IMR-90 (cell line): ENCODE measurements around the gene CAPN5. TPM values are rescaled to one million over a fixed set of nuclear protein-coding genes. Genes with fewer than 3 reads are reported as not detected.

Experiments used
- ATAC-seq: fragments of 200-7000 bp; cut with Tn5 transposase; 2 replicates; pipeline ENCODE4 v1.9.1; 2020; ENCODE audit warnings: low read depth, mild to moderate bottlenecking, moderate library complexity
- BruUV-seq: library from RNA; stranded (reverse); fragments of 400-500 nt; replicated peaks from 2 replicates; lab custom pipeline; 2021; lab: Mats Ljungman, UMichigan
- CTCF ChIA-PET: fragments of 300-600 bp; formaldehyde crosslinking; extraction: SDS; loops from one replicate; lab custom pipeline; 2021; ENCODE audit warnings: antibody characterized with exemption; lab: Yijun Ruan, JAX
- POLR2A ChIA-PET: fragments of 300-600 bp; sonication (Branson Sonifier 250); formaldehyde crosslinking; loops from one replicate; lab custom pipeline; 2022; ENCODE audit warnings: antibody characterized with exemption; ENCODE audit not compliant: unreplicated experiment; lab: Charles Lee
- DNase-seq: peaks from one replicate; pipeline ENCODE4 v3.0.0; 2013
- H2AFZ ChIP-seq: replicated peaks from 2 replicates; pipeline ENCODE3; 2013; ENCODE audit warnings: low read length, mild to moderate bottlenecking; ENCODE audit not compliant: poor library complexity
- H2AK5ac ChIP-seq: 2 replicates; pipeline ENCODE4 v1.6.1; 2013; ENCODE audit warnings: low read depth, low read length, inconsistent platforms
- H2AK9ac ChIP-seq: replicated peaks from 2 replicates; pipeline ENCODE3; 2013; ENCODE audit warnings: mild to moderate bottlenecking, low read depth, low read length, moderate library complexity; ENCODE audit not compliant: poor library complexity
- H2BK120ac ChIP-seq: 2 replicates; pipeline ENCODE4 v1.6.1; 2013; ENCODE audit warnings: low read depth, low read length, inconsistent platforms
- H2BK15ac ChIP-seq: 3 replicates; pipeline ENCODE4 v1.6.1; 2013; ENCODE audit warnings: low read depth, low read length, inconsistent platforms
- H2BK20ac ChIP-seq: 2 replicates; pipeline ENCODE4 v1.6.1; 2013; ENCODE audit warnings: low read depth, mild to moderate bottlenecking, inconsistent platforms, low read length, moderate library complexity
- H2BK5ac ChIP-seq: 2 replicates; pipeline ENCODE4 v1.6.1; 2013; ENCODE audit warnings: mild to moderate bottlenecking, low read depth, low read length, inconsistent platforms; ENCODE audit not compliant: poor library complexity, severe bottlenecking
- H3K14ac ChIP-seq: replicated peaks from 2 replicates; pipeline ENCODE4 v1.6.1; 2013; ENCODE audit warnings: low read depth, low read length, inconsistent platforms
- H3K18ac ChIP-seq: 2 replicates; pipeline ENCODE4 v1.6.1; 2013; ENCODE audit warnings: low read depth, low read length, control low read depth
- H3K23ac ChIP-seq: 2 replicates; pipeline ENCODE4 v1.6.1; 2013; ENCODE audit warnings: low read depth, low read length, inconsistent platforms
- H3K27ac ChIP-seq: 2 replicates; pipeline ENCODE4 v1.5.1; 2013; ENCODE audit warnings: mild to moderate bottlenecking, control low read depth, low read length; ENCODE audit not compliant: insufficient read depth
- H3K27me3 ChIP-seq: 2 replicates; pipeline ENCODE4 v1.6.1; 2013; ENCODE audit warnings: low read length; ENCODE audit not compliant: control insufficient read depth, insufficient read depth
- H3K36me3 ChIP-seq: 2 replicates; pipeline ENCODE4 v1.6.1; 2013; ENCODE audit warnings: low read length, mixed read lengths; ENCODE audit not compliant: control insufficient read depth, insufficient read depth
- H3K4ac ChIP-seq: 2 replicates; pipeline ENCODE4 v1.6.1; 2013; ENCODE audit warnings: low read depth, low read length, inconsistent platforms
- H3K4me1 ChIP-seq: 2 replicates; pipeline ENCODE4 v1.6.1; 2013; ENCODE audit warnings: low read length, mixed read lengths; ENCODE audit not compliant: control insufficient read depth, insufficient read depth
- H3K4me2 ChIP-seq: 2 replicates; pipeline ENCODE4 v1.6.1; 2013; ENCODE audit warnings: low read depth, mild to moderate bottlenecking, control low read depth, low read length, moderate library complexity
- H3K4me3 ChIP-seq: 2 replicates; pipeline ENCODE4 v1.5.1; 2013; ENCODE audit warnings: low read depth, mild to moderate bottlenecking, control low read depth, low read length, moderate library complexity; ENCODE audit not compliant: insufficient read depth
- H3K56ac ChIP-seq: 2 replicates; pipeline ENCODE4 v1.6.1; 2013; ENCODE audit warnings: low read length, inconsistent platforms; ENCODE audit not compliant: insufficient read depth; ENCODE audit errors: extremely low read depth
- H3K79me1 ChIP-seq, 2 experiments: 2 replicates each; pipeline ENCODE4 v1.6.1; 2013; ENCODE audit warnings: low read length in 2 of 2, inconsistent platforms in 1 of 2, low read depth in 1 of 2
- H3K9ac ChIP-seq: 2 replicates; pipeline ENCODE4 v1.6.1; 2013; ENCODE audit warnings: low read depth, low read length, control low read depth
- H3K9me1 ChIP-seq: 2 replicates; pipeline ENCODE4 v1.6.1; 2013; ENCODE audit warnings: low read length, inconsistent platforms; ENCODE audit not compliant: insufficient read depth
- H3K9me3 ChIP-seq: 2 replicates; pipeline ENCODE4 v1.6.1; 2013; ENCODE audit warnings: low read length; ENCODE audit not compliant: control insufficient read depth, insufficient read depth
- H4K20me1 ChIP-seq: 2 replicates; pipeline ENCODE4 v1.6.1; 2013; ENCODE audit warnings: low read length, inconsistent platforms; ENCODE audit not compliant: insufficient read depth
- H4K5ac ChIP-seq: 2 replicates; pipeline ENCODE4 v1.6.1; 2013; ENCODE audit warnings: mild to moderate bottlenecking, low read depth, low read length, control low read depth
- H4K8ac ChIP-seq, 2 experiments: 2 replicates each; pipeline ENCODE4 v1.6.1; 2013; ENCODE audit warnings: low read depth in 2 of 2, low read length in 2 of 2, control low read depth in 1 of 2, inconsistent platforms in 1 of 2
- H4K91ac ChIP-seq: 2 replicates; pipeline ENCODE4 v1.6.1; 2013; ENCODE audit warnings: low read depth, low read length, inconsistent platforms; ENCODE audit not compliant: insufficient read depth
- RAD21 ChIP-seq: IDR thresholded peaks from 2 replicates; pipeline ENCODE4 v1.6.1; 2012; ENCODE audit warnings: low read length, improper control_type of control experiment
- RCOR1 ChIP-seq: IDR thresholded peaks from 2 replicates; pipeline ENCODE4 v1.6.1; 2012; ENCODE audit warnings: mild to moderate bottlenecking, low read length, improper control_type of control experiment; ENCODE audit not compliant: insufficient replicate concordance
- USF2 ChIP-seq: fragments of 150-350 bp; IDR thresholded peaks from 2 replicates; pipeline ENCODE4 v1.6.1; 2017; ENCODE audit warnings: mild to moderate bottlenecking, antibody characterized with exemption, low read length, low read depth
- WGBS, 2 experiments: methylation state at CpG; one replicate each; pipeline versions ENCODE4 v1.1.5 to v1.1.7; 2013; ENCODE audit warnings: missing lambda C conversion rate in 2 of 2; ENCODE audit not compliant: insufficient read length in 1 of 2; ENCODE audit errors: extremely low coverage in 2 of 2; 5-methylcytosine and 5-hydroxymethylcytosine counted together
- dilution Hi-C: fragments of 300-500 bp; cut with HindIII; formaldehyde crosslinking; loops from one replicate; pipeline ENCODE4 v1.14.3; 2018; ENCODE audit warnings: low sequenced_read_pairs; ENCODE audit not compliant: unreplicated experiment
- in situ Hi-C: fragments of 300-500 bp; cut with MboI; formaldehyde crosslinking; loops from 3 replicates; pipeline ENCODE4 v1.14.3; 2019; ENCODE audit warnings: low sequenced_read_pairs, inconsistent platforms, mixed read lengths
- intact Hi-C: fragments of 100-400 bp; cut with micrococcal nuclease; formaldehyde crosslinking; loops from 2 replicates; pipeline ENCODE4 v1.10.0; 2022
- polyA plus RNA-seq, 3 experiments: library from polyadenylated mRNA; depleted of rRNA; stranded (reverse); fragments of >200 nt; gene quantifications; 2 replicates each; pipeline ENCODE4 v1.2.3, GENCODE V29; 2012; ENCODE audit warnings: low replicate concordance in 1 of 3
- total RNA-seq: library from RNA; depleted of rRNA; stranded (reverse); fragments of >200 nt; gene quantifications from 2 replicates; pipeline ENCODE4 v1.2.3, GENCODE V29; 2012
- TF ChIP-seq, protein P1 (sequence below): conservative IDR thresholded peaks from 2 replicates; pipeline ENCODE4 v1.5.1; 2012; ENCODE audit warnings: mild to moderate bottlenecking, low read depth, low read length, improper control_type of control experiment

CAPN5 gene
- total and polyA plus RNA-seq, 2 of the 4 experiments (the other 2 are of a cell fraction), result 8.1 to 24.0 TPM

DNA sequence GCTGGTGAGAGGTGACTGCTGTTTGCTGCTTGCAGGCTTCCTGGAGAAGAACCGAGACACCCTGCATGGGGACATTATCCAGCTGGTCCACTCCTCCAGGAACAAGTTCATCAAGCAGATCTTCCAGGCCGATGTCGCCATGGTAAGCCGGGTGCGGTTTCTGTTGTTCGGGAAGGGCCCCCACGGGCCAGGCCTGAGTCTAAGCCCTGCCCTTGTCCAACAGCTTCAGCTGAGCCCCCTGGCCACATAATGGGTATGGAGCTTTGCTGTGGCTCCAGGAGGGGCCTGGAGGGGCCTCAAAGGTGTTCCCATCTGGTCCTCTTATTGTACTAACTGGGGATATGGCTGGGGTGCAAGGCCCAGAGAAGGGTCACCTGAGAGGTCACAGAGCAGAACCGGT is 99.2 kb downstream of the CAPN5 start:
- POLR2A ChIA-PET, result no interaction called here
- no peak for ATAC-seq

More for the DNA sequence above, 99.2 kb downstream of the CAPN5 start:
- H2BK120ac ChIP-seq, result no peak overlapping the region
- no peak overlapping the region for H2BK15ac ChIP-seq
- H3K4ac ChIP-seq, result no peak overlapping the region
- no peak overlapping the region for H4K91ac ChIP-seq
- H4K20me1 ChIP-seq, result no peaks in the 10 kb centered on the region
- no peak overlapping the region for H4K5ac ChIP-seq
- H3K9me1 ChIP-seq, result no peaks in the 10 kb centered on the region
- no peak overlapping the region for H3K27ac ChIP-seq
- H4K8ac ChIP-seq, result no peak overlapping the region
- no peak overlapping the region for H3K9ac ChIP-seq
- no peak for DNase-seq
- H3K14ac ChIP-seq, result no peak overlapping the region
- no TSS peak for BruUV-seq
- H3K56ac ChIP-seq, result no peak overlapping the region
- H3K18ac ChIP-seq, result no peak overlapping the region
- no peaks in the 10 kb centered on the region for H3K9me3 ChIP-seq
- no peak overlapping the region for H3K4me3 ChIP-seq
- CTCF ChIA-PET, result no interaction called here
- dilution Hi-C loops, result no loop called here
- no peak overlapping the region for H2BK5ac ChIP-seq
- H3K27me3 ChIP-seq, result peaks cover 58% of the 10 kb centered on the region
- in situ Hi-C loops, result no loop called here
- no peaks in the 10 kb centered on the region for H3K4me1 ChIP-seq
- no peak for TF ChIP-seq RAD21
- TF ChIP-seq, protein P1, sequence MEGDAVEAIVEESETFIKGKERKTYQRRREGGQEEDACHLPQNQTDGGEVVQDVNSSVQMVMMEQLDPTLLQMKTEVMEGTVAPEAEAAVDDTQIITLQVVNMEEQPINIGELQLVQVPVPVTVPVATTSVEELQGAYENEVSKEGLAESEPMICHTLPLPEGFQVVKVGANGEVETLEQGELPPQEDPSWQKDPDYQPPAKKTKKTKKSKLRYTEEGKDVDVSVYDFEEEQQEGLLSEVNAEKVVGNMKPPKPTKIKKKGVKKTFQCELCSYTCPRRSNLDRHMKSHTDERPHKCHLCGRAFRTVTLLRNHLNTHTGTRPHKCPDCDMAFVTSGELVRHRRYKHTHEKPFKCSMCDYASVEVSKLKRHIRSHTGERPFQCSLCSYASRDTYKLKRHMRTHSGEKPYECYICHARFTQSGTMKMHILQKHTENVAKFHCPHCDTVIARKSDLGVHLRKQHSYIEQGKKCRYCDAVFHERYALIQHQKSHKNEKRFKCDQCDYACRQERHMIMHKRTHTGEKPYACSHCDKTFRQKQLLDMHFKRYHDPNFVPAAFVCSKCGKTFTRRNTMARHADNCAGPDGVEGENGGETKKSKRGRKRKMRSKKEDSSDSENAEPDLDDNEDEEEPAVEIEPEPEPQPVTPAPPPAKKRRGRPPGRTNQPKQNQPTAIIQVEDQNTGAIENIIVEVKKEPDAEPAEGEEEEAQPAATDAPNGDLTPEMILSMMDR, result no peak
- no peak for TF ChIP-seq USF2
- TF ChIP-seq RCOR1, result no peak
- no peak overlapping the region for H2AK9ac ChIP-seq
- no peak overlapping the region for H2BK20ac ChIP-seq
- H3K79me1 ChIP-seq, result no peaks in the 10 kb centered on the region
- no CpG with 5 or more reads among the region's 8 CpGs for WGBS, 2 experiments
- no peaks in the 10 kb centered on the region for H3K36me3 ChIP-seq
- no peak overlapping the region for H3K23ac ChIP-seq
- intact Hi-C loops, result no loop called here
- no peak overlapping the region for H2AFZ ChIP-seq
- H3K4me2 ChIP-seq, result no peak overlapping the region
- H2AK5ac ChIP-seq, result no peak overlapping the region
